Natural killer cell (primary cell): Measurements from ENCODE around the gene CHRNA5. TPM values are rescaled to one million over a fixed set of nuclear protein-coding genes. Genes with fewer than 3 reads are reported as not detected.

Experiments
- ATAC-seq, 3 donors: fragments of 150-1000 bp in 2 of 3; fragments of 200-7000 bp in 1 of 3; cut with Tn5 transposase; 1 replicate in 1 of 3; 2 replicates in 2 of 3; pipeline ENCODE4 v1.10.0; 2021; ENCODE audit warnings: mild to moderate bottlenecking in 2 of 3, moderate library complexity in 2 of 3
- DNase-seq, 2 donors: peaks; one replicate each; pipeline versions ENCODE4 v3.0.0 to v3.0.0-alpha.2; 2013 to 2021; ENCODE audit warnings: mixed read lengths in 1 of 2
- H3K27ac ChIP-seq: one replicate; pipeline ENCODE4 v1.5.1; 2013; ENCODE audit warnings: mild to moderate bottlenecking, low read length
- H3K27me3 ChIP-seq: one replicate; pipeline ENCODE4 v1.6.1; 2013; ENCODE audit warnings: low read length; ENCODE audit not compliant: control insufficient read depth, insufficient read depth
- H3K36me3 ChIP-seq: one replicate; pipeline ENCODE4 v1.6.1; 2013; ENCODE audit warnings: low read length; ENCODE audit not compliant: control insufficient read depth, insufficient read depth
- H3K4me1 ChIP-seq: one replicate; pipeline ENCODE4 v1.6.1; 2013; ENCODE audit warnings: low read length; ENCODE audit not compliant: control insufficient read depth, insufficient read depth
- H3K4me3 ChIP-seq: one replicate; pipeline ENCODE4 v1.5.1; 2013; ENCODE audit warnings: low read length
- H3K9me3 ChIP-seq: one replicate; pipeline ENCODE4 v1.6.1; 2013; ENCODE audit warnings: low read length; ENCODE audit not compliant: control insufficient read depth, insufficient read depth
- H3K27ac Mint-ChIP-seq, 2 donors: one replicate each; pipeline ENCODE4 v1.8.0; 2022; ENCODE audit warnings: mild to moderate bottlenecking in 2 of 2, mixed read lengths in 2 of 2, moderate library complexity in 1 of 2
- H3K27me3 Mint-ChIP-seq, 2 donors: one replicate each; pipeline ENCODE4 v1.8.0; 2022; ENCODE audit warnings: low read depth in 2 of 2, mixed read lengths in 2 of 2
- H3K36me3 Mint-ChIP-seq: one replicate; pipeline ENCODE4 v1.8.0; 2022; ENCODE audit warnings: mixed read lengths
- H3K4me1 Mint-ChIP-seq, 2 donors: one replicate each; pipeline ENCODE4 v1.8.0; 2022; ENCODE audit warnings: mixed read lengths in 2 of 2
- H3K4me3 Mint-ChIP-seq: one replicate; pipeline ENCODE4 v1.8.0; 2022; ENCODE audit warnings: mild to moderate bottlenecking, moderate library complexity, mixed read lengths
- H3K9me3 Mint-ChIP-seq, 2 donors: one replicate each; pipeline ENCODE4 v1.8.0; 2022; ENCODE audit warnings: mixed read lengths in 2 of 2
- CTCF ChIP-seq: fragments of 200-600 bp; IDR thresholded peaks from one replicate; pipeline ENCODE4 v1.8.0; 2022; ENCODE audit warnings: antibody characterized with exemption
- WGBS: methylation state at CpG from one replicate; pipeline ENCODE4 v1.1.7; 2013; ENCODE audit warnings: missing lambda C conversion rate; ENCODE audit not compliant: insufficient coverage; 5-methylcytosine and 5-hydroxymethylcytosine counted together
- intact Hi-C: fragments of 100-400 bp; cut with micrococcal nuclease; formaldehyde crosslinking; loops from one replicate; pipeline ENCODE4 v1.14.2; 2022
- total RNA-seq, 4 donors: library from RNA; stranded (reverse); fragments of 120-200 nt in 1 of 4; gene quantifications; one replicate each; pipeline versions ENCODE4 v1.2.3 to v1.2.4, GENCODE V29; 2013 to 2022

CHRNA5 gene
- total RNA-seq, 3 donors from 2014 or later (not counting 1 experiment from before 2014, with no cell fraction given) = 0.23 to 0.45 (median 0.42) TPM

DNA sequence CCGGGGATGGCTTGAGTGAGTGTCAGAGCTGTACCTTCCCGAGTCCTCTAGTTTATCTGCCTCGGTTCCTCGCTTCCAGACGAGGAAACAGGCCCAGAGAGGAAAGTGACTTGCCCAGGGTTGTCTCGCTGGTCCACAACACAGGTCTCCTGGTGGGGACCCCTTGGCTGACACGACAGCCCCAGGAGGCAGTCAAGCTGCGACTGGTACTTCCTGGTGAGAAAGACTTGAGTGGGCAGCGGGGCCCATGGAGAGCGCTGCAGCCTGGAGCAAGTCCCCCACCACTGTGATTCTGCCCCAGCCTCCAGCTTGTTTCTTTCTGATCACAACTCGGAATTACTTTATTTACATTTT is 600 bp upstream of the CHRNA5 start:
- no peak for DNase-seq
- H3K4me1 Mint-ChIP-seq = peaks cover 22 to 23% of the 10 kb centered on the region in 2 donors
- no peaks in the 10 kb centered on the region for H3K36me3 Mint-ChIP-seq
- intact Hi-C loops = no loop called here
- no peaks in the 10 kb centered on the region for H3K9me3 Mint-ChIP-seq
- H3K27me3 ChIP-seq = peaks cover 5% of the 10 kb centered on the region
- no peak overlapping the region for H3K27ac ChIP-seq
- no peak for TF ChIP-seq CTCF
- peaks cover 16 to 19% of the 10 kb centered on the region in 2 donors for H3K27me3 Mint-ChIP-seq
- no peaks in the 10 kb centered on the region for H3K36me3 ChIP-seq
- peak overlapping the region; percentile 69 for H3K4me3 ChIP-seq
- peak in 2 of 3 donors; percentile 21 to 39 for ATAC-seq
- H3K27ac Mint-ChIP-seq = peak overlapping the region; percentile 14 to 86
- peak overlapping the region; percentile 89 for H3K4me3 Mint-ChIP-seq
- peaks cover 17% of the 10 kb centered on the region for H3K4me1 ChIP-seq
- no peaks in the 10 kb centered on the region for H3K9me3 ChIP-seq
- WGBS = 30% methylated on average over 11 of the region's 11 CpGs

- peaks cover 17% of the 10 kb centered on the region for H3K4me1 ChIP-seq
- WGBS = 6% methylated on average over 16 of the region's 19 CpGs
- ATAC-seq (peak in 1 of 3 donors; percentile 12), DNase-seq (peak in 1 of 2 donors; percentile 25)
- no peak for TF ChIP-seq CTCF
- peak overlapping the region; percentile 49 for H3K4me3 ChIP-seq
- peaks cover 5% of the 10 kb centered on the region for H3K27me3 ChIP-seq
- Mint-ChIP-seq H3K27ac (peak overlapping the region in 1 of 2 donors; percentile 86), H3K36me3 (no peaks in the 10 kb centered on the region), H3K9me3 (no peaks in the 10 kb centered on the region), H3K27me3 (peaks cover 19 to 23% of the 10 kb centered on the region in 2 donors), H3K4me3 (peak overlapping the region; percentile 89), H3K4me1 (peaks cover 22 to 23% of the 10 kb centered on the region in 2 donors)
- intact Hi-C loops = no loop called here
- no peaks in the 10 kb centered on the region for H3K9me3 ChIP-seq
- H3K36me3 ChIP-seq = no peaks in the 10 kb centered on the region
- no peak overlapping the region for H3K27ac ChIP-seq
Observed at GRCh38 chr15:78565951-78566774, 843 bp downstream of the CHRNA5 start.

GRCh38 chr15:78567531-78567930 is 2.2 kb downstream of the CHRNA5 start:
- Mint-ChIP-seq H3K36me3 (no peaks in the 10 kb centered on the region), H3K9me3 (no peaks in the 10 kb centered on the region), H3K27me3 (peaks cover 14 to 24% of the 10 kb centered on the region in 2 donors), H3K4me1 (peaks cover 22 to 23% of the 10 kb centered on the region in 2 donors), H3K4me3 (peak overlapping the region; percentile 11), H3K27ac (no peak overlapping the region)
- intact Hi-C loops = no loop called here
- Histone ChIP-seq H3K27ac (no peak overlapping the region), H3K27me3 (peaks cover 5% of the 10 kb centered on the region), H3K36me3 (no peaks in the 10 kb centered on the region), H3K4me1 (peaks cover 17% of the 10 kb centered on the region), H3K9me3 (no peaks in the 10 kb centered on the region), H3K4me3 (no peak overlapping the region)
- WGBS = 83% methylated on average over 4 of the region's 4 CpGs
- no peak for DNase-seq
- no peak for TF ChIP-seq CTCF
- ATAC-seq = no peak
